Measurements from ENCODE around the gene IGHMBP2.

GRCh38 chr11:68923614-68924013 lies 19.9 kb downstream of the IGHMBP2 start:
- TF ChIP-seq EP300 (IDR thresholded peaks at IDR 0.05; ENCODE audit: borderline replicate concordance in 1 of 2, low read depth in 2 of 2, low read length in 2 of 2) (no peak), CHD2 (IDR thresholded peaks at IDR 0.05; ENCODE audit: low read length) (no peak), EZH2 (IDR thresholded peaks at IDR 0.05; ENCODE audit: low read depth, low read length, severe bottlenecking) (no peak), CTCF (IDR thresholded peaks at IDR 0.05; ENCODE audit: control extremely low read depth in 1 of 3, insufficient read depth in 1 of 3, low read depth in 1 of 3, low read length in 3 of 3) (no peak), SRF (IDR thresholded peaks at IDR 0.05; ENCODE audit: low read depth, low read length) (no peak), NRF1 (IDR thresholded peaks at IDR 0.05; ENCODE audit: low read depth, low read length) (no peak), POLR2A (IDR thresholded peaks at IDR 0.05; ENCODE audit: control extremely low read depth in 1 of 2, low read depth in 2 of 2, low read length in 2 of 2) (no peak), HDAC2 (IDR thresholded peaks at IDR 0.05; ENCODE audit: borderline replicate concordance in 1 of 2, low read depth in 2 of 2, low read length in 2 of 2) (no peak), SP1 (IDR thresholded peaks at IDR 0.05; ENCODE audit: low read depth, low read length) (no peak), MAFK (IDR thresholded peaks at IDR 0.05; ENCODE audit: low read depth, low read length) (no peak), SIN3A (conservative IDR thresholded peaks at IDR 0.05 in 1 of 2, IDR thresholded peaks at IDR 0.05 in 1 of 2; ENCODE audit: low read depth in 1 of 2, low read length in 2 of 2) (no peak)

Data from H1 (cell line).